ENCODE results near the gene FANCE. TPM values are rescaled to one million over a fixed set of nuclear protein-coding genes. Genes with fewer than 3 reads are reported as not detected.

Gene FANCE
- polyA plus RNA-seq, 1 experiment: 11.7 TPM

DNA sequence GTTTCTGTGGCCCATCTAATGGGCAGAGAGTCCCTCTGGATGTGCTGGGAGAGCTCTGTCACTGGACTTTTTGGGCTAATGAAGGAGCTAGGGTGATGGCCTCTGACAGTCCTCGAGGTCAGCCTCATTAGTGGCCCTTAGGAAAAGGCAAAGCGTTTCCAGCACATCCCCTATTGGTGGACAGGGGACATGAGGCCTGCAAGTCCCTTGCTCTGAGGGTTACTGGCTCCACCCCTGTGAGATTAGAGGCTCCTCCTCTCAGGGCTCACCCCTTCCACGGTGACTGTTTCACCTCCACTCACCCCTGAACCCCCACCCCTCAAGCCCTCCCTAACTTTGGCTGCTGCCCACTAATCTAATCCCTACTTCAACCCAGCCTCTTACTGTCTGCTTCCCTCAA, 12.8 kb upstream of the FANCE start:
- no peak for DNase-seq (ENCODE audit: low read depth)
- TF ChIP-seq, protein P1, sequence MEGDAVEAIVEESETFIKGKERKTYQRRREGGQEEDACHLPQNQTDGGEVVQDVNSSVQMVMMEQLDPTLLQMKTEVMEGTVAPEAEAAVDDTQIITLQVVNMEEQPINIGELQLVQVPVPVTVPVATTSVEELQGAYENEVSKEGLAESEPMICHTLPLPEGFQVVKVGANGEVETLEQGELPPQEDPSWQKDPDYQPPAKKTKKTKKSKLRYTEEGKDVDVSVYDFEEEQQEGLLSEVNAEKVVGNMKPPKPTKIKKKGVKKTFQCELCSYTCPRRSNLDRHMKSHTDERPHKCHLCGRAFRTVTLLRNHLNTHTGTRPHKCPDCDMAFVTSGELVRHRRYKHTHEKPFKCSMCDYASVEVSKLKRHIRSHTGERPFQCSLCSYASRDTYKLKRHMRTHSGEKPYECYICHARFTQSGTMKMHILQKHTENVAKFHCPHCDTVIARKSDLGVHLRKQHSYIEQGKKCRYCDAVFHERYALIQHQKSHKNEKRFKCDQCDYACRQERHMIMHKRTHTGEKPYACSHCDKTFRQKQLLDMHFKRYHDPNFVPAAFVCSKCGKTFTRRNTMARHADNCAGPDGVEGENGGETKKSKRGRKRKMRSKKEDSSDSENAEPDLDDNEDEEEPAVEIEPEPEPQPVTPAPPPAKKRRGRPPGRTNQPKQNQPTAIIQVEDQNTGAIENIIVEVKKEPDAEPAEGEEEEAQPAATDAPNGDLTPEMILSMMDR (IDR thresholded peaks at IDR 0.05; ENCODE audit: insufficient read depth, low read depth, low read length): no peak
- Histone ChIP-seq H3K4me3 (ENCODE audit: low read depth, low read length) (no peak overlapping the region), H3K27me3 (ENCODE audit: control insufficient read depth, insufficient read depth, low read length) (no peaks in the 10 kb centered on the region), H3K36me3 (ENCODE audit: control insufficient read depth, insufficient read depth, low read length) (no peaks in the 10 kb centered on the region)
- ChIA-PET CTCF (interaction anchor here (1.4 to 2.6 kb wide), 3 partner anchors 10 to 20 kb away, joined by 3 to 6 read pairs (median 6); no protein-coding TSS in a partner anchor), POLR2A (no interaction called here)

DNA sequence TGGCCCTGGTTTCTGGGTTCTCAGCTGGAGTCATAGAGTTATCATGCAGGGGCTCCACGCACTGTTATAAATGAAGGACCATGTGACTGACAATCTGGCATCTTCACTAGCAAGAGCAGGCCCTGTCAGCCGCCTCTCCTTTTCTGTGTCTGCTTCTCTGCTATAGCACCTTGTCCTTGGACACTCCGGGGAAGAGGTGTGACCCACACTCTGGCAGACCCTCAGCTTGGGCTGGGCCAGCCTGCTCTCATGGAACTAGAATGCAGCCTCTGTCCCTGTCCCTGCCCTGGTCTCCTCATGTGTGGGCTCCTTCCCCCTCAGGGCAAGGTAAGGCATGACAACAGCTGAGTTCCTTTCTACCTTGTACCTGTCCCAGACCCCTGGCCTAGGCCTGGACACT, 10.9 kb upstream of the FANCE start:
- Histone ChIP-seq H3K27me3 (ENCODE audit: control insufficient read depth, insufficient read depth, low read length) (no peaks in the 10 kb centered on the region), H3K36me3 (ENCODE audit: control insufficient read depth, insufficient read depth, low read length) (no peaks in the 10 kb centered on the region), H3K4me3 (ENCODE audit: low read depth, low read length) (no peak overlapping the region)
- TF ChIP-seq, protein P1 (IDR thresholded peaks at IDR 0.05; ENCODE audit: insufficient read depth, low read depth, low read length): no peak
- POLR2A ChIA-PET: no interaction called here
- CTCF ChIA-PET: interaction anchor here (1.1 to 2.6 kb wide), 2 partner anchors 8 to 22 kb away, joined by 5 to 6 read pairs; no protein-coding TSS in a partner anchor
- no peak for DNase-seq (ENCODE audit: low read depth)

DNA sequence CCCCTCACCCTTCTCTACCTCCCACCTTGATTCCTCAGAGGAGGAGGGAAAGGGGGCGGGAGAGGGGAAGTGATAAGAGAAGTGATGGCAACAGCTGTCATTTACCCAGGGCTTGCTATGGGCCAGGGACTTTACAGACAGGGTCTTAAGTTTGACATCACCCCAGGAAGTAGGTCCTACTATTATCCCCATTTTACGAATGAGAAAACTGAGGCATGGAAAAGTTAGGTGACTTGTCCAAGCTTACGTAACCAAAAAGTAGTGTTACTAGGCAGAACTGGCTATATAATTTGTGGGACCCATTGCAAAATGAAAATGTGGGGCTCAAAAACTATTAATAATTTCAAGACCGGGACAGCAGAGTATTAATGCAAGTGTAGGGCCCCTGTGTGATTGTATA, 10.5 kb upstream of the FANCE start:
- H3K36me3 ChIP-seq (ENCODE audit: control insufficient read depth, insufficient read depth, low read length): no peaks in the 10 kb centered on the region
- TF ChIP-seq, protein P1 (IDR thresholded peaks at IDR 0.05; ENCODE audit: insufficient read depth, low read depth, low read length): no peak
- DNase-seq (ENCODE audit: low read depth): no peak
- H3K27me3 ChIP-seq (ENCODE audit: control insufficient read depth, insufficient read depth, low read length): no peaks in the 10 kb centered on the region
- CTCF ChIA-PET: interaction anchor here (1.4 to 2.8 kb wide), 3 partner anchors 8 to 26 kb away, joined by 3 to 9 read pairs (median 6); no protein-coding TSS in a partner anchor
- no peak overlapping the region for H3K4me3 ChIP-seq (ENCODE audit: low read depth, low read length)
- POLR2A ChIA-PET: no interaction called here

DNA sequence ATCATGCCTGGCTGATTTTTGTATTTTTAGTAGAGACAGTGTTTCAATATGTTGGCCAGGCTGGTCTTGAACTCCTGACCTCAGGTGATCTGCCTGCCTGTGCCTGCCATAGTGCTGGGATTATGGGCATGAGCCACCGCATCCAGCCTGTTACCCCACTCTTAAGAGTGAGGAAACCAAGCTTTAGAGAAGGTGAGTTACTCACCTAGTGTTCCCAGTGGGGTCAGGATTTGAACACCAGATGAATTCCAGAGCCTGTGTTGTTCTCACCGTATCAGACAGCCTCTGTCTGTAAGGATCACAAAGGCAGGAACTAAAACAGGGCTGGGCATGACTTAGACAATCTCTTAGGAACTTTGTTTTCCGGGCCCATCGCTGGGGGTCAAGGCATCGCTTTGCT, 9.4 kb upstream of the FANCE start:
- TF ChIP-seq, protein P1 (IDR thresholded peaks at IDR 0.05; ENCODE audit: insufficient read depth, low read depth, low read length): no peak
- Histone ChIP-seq H3K36me3 (ENCODE audit: control insufficient read depth, insufficient read depth, low read length) (no peaks in the 10 kb centered on the region), H3K4me3 (ENCODE audit: low read depth, low read length) (no peak overlapping the region), H3K27me3 (ENCODE audit: control insufficient read depth, insufficient read depth, low read length) (no peaks in the 10 kb centered on the region)
- no peak for DNase-seq (ENCODE audit: low read depth)
- ChIA-PET CTCF (interaction anchor here (1.0 to 2.8 kb wide), 3 partner anchors 23 to 101 kb away, joined by 3 to 9 read pairs (median 4); no protein-coding TSS in a partner anchor), POLR2A (no interaction called here)

DNA sequence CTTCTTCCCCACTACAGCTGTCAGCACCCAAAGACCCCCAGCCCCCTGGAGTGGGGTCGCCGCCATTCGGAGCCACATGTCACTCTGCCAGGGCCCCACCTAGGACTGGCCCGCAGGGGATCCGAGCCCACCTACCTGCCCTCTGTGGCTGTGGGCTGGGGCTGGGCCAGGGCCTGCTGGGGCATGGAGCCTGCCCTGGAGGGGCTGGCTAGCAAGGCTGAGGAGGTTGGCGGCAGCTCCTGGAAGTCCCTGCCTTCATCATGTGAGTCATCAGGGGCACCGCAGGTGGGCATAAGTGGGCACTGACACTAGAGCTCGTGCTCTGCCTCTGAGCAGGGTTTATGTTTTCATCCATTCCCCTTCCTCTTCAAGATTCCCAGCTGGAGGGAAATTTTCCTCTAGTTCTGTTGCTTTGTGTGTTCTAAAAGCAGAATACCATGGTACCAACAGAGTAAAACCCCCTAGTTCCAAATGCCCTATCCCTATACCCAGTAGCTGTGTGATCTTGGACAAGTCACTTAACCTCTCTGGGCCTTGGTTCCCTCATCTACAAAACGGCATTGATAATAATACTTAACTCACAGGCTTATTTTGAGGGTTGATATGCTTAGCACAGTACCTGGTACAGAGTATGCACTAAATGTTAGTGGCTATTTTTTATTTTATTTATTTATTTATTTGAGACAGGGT, 8.7 kb upstream of the FANCE start:
- Histone ChIP-seq H3K4me3 (ENCODE audit: low read depth, low read length) (no peak overlapping the region), H3K36me3 (ENCODE audit: control insufficient read depth, insufficient read depth, low read length) (no peaks in the 10 kb centered on the region), H3K27me3 (ENCODE audit: control insufficient read depth, insufficient read depth, low read length) (no peaks in the 10 kb centered on the region)
- TF ChIP-seq, protein P1 (IDR thresholded peaks at IDR 0.05; ENCODE audit: insufficient read depth, low read depth, low read length): no peak
- ChIA-PET POLR2A (no interaction called here), CTCF (interaction anchor here (1.0 to 2.8 kb wide), 4 partner anchors 9 to 102 kb away, joined by 3 to 9 read pairs (median 5); partner anchors contain the start of genes FANCE and PPARD)
- DNase-seq (ENCODE audit: low read depth): no peak

Measured in BJ (cell line).